ENCODE results near the gene RPS19BP1. TPM values are rescaled to one million over a fixed set of nuclear protein-coding genes. Genes with fewer than 3 reads are reported as not detected.

The RPS19BP1 gene, protein sequence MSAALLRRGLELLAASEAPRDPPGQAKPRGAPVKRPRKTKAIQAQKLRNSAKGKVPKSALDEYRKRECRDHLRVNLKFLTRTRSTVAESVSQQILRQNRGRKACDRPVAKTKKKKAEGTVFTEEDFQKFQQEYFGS
- 10 to 100 TPM; 47.6 to 64.2 TPM for total RNA-seq

DNA sequence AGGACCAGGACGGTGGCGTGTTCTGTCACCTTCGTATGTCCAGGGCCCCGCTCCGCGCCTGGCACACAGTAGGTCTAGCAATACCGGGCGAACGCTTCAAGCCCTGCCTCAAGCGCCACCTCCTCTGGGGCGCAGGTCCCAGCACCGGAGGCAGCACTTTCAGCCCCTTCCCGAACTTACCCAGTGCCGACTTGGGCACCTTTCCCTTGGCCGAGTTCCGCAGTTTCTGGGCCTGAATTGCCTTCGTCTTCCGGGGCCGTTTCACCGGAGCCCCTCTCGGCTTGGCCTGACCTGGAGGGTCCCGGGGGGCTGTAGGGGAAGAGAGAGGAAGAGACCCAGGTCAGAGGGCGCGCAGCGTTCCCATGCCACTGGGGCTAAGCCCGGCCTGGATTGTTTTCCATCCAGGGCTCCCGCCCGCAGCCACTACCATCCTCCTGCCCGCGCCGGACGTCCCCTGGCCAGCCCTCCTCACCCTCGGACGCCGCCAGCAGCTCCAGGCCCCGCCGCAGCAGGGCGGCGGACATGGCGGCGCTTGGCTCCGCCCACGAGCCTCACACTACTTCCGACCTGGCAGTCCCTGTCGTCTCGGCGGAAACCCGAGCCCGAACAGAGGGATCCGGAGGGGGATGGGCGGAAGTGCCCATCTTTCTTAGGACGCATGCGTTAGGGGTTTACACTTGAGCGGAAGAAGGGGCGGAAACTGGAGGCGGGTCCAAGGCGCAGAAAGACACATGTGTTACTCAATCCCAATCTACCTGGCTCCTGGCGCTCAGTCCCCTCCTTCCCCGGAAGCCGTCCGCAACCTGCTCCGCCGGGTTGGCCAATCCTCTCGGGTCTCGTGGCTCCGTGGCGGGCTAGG is at the start of gene RPS19BP1:
TSS of gene RPS19BP1 (minus strand) at position 534 of the 859 bp plus-strand sequence. CDS start at position 524, 10 bp downstream.
- Mint-ChIP-seq H3K36me3 (peaks cover 15 to 33% of the 10 kb centered on the region in 2 donors), H3K9me3 (no peaks in the 10 kb centered on the region), H3K27ac (peak within 1 kb of the TSS; percentile 97 to 98)
- ATAC-seq (peak; percentile 80 to 88), DNase-seq (ENCODE audit: low spot score in 2 of 2) (peak; percentile 99)

DNA sequence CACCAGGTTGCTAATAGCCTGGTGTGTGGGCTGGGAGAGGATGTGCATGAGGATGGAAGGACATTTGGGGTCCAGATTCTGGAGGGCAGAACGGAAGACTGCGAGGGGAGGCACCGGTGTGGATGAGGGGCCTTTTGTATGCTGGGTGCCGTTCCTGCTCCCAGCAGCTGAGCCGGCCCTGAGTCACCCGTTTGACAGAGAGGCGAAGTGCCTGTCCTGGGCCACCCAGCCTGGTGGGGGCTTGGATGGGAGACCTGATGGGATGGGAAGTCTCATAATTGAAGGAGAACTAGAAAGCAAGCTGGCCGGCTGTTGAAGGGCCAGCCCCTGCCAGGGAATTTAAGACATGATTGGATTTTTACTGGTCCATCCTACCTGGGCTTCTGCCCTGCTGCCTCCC is 48.8 kb upstream of the RPS19BP1 start:
- Mint-ChIP-seq H3K9me3 (peaks cover 6 to 11% of the 10 kb centered on the region in 2 donors), H3K27ac (no peak overlapping the region), H3K36me3 (no peaks in the 10 kb centered on the region)
- ATAC-seq (no peak), DNase-seq (ENCODE audit: low spot score in 2 of 2) (no peak)

DNA sequence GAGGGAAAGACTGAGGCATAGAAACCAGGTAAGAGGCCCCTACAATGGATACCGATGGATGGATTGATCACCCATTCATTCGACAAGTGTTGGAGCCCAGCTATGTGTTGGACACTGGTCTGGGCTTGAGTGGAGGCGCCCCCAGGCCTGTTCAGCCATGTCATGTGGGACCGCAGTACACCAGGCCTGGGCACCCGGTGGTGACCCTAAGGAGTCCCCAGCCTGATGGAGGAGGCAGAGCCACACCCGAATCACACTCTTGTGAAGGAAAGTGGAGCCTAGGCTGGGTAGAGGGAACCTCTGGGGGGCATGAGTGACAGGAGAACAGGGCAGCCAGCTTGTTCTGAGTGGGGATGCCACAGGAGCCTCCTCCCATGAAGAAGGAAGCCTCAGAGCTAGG is 48.2 kb upstream of the RPS19BP1 start:
- ATAC-seq, result no peak
- no peak for DNase-seq (ENCODE audit: low spot score in 2 of 2)
- H3K36me3 Mint-ChIP-seq, result no peaks in the 10 kb centered on the region
- H3K9me3 Mint-ChIP-seq, result peaks cover 6 to 11% of the 10 kb centered on the region in 2 donors
- no peak overlapping the region for H3K27ac Mint-ChIP-seq

DNA sequence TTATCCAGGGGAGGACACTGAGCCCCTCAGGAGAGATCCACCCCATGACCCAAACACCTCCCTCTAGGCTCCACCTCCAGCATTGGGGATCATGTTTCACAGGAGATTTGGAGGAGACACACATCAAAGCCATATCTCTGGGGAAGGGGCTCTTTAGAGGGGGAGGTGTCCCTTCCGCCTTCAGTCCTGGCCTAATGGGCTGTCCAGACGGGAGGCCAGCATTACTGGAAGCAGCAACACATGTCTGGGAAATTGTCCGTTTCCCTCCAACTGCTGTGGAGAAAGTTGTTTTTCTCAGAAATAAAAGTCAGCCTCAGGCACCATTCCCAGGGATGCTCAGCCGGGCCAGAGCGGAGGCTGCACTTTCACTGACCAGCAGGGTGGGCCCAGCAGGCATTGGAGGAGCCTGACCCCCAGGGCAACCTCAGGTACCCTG is 47.5 kb upstream of the RPS19BP1 start:
- DNase-seq (ENCODE audit: low spot score in 2 of 2) (no peak), ATAC-seq (no peak)
- H3K27ac Mint-ChIP-seq, result no peak overlapping the region
- peaks cover 6 to 11% of the 10 kb centered on the region in 2 donors for H3K9me3 Mint-ChIP-seq
- H3K36me3 Mint-ChIP-seq, result no peaks in the 10 kb centered on the region

DNA sequence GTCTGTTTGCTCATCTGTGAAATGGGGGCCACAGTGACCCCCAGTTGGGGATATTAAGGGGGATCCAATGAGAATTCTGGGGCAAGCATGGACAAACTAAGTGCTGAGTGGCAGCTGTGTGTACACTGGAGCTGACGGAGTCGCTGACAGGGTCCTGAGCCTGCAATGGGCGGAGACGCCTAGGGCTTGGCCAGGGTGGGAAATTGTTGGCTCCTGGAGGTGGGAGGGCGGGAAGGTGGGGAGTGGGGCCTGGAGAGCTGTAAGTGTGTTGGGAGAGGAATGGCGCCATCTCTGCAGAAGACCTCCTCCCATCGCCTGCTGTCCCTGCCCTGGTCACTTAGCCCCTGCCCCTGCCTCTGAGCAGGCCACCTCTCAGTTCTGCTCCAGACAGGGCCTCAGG is 45.4 kb upstream of the RPS19BP1 start:
- no peak for DNase-seq (ENCODE audit: low spot score in 2 of 2)
- no peaks in the 10 kb centered on the region for H3K36me3 Mint-ChIP-seq
- no peak for ATAC-seq
- H3K27ac Mint-ChIP-seq, result no peak overlapping the region
- H3K9me3 Mint-ChIP-seq, result peaks cover 0 to 2% of the 10 kb centered on the region in 2 donors

DNA sequence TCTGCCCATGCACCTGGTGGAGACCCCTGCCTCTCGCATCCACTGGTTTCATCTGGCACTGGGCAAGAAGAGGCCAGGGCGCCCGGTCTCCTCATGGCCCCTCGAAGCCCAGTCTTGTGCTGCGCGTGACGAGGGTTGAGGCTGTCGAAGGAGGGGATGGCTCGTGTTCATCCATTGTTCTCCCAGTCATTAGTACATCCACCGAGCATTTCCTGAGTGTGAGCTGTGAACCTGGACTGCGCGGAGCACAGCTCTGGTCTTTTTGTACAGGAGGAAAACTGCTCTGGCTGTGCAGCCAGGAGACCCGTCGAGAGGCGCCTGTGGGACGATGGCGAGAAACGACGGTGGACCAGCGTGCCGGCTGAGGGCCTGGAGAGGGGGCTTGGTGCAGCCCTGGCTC is 44.8 kb upstream of the RPS19BP1 start:
- Mint-ChIP-seq H3K36me3 (no peaks in the 10 kb centered on the region), H3K9me3 (no peaks in the 10 kb centered on the region), H3K27ac (no peak overlapping the region)
- DNase-seq (ENCODE audit: low spot score in 2 of 2), result no peak
- no peak for ATAC-seq

DNA sequence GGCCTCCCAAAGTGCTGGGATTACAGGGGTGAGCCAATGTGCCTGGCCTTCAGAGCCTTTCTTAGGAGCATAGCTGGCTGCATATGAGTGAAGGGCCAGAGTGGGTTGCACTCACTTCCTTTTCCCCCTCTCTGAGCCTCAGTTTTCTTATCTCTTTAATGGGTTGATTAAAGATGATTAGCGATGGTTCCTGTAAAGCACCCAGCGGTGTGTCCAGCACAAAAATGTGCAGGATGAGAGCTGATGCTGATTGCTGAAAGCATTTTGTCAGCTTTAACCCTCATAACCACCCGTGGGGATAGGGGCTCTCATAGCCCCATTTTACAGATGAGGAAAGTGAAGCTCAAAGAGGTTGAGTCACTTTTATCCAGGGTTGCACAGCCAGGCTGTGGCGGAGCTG is 43.5 kb upstream of the RPS19BP1 start:
- no peak for ATAC-seq
- no peak overlapping the region for H3K27ac Mint-ChIP-seq
- no peak for DNase-seq (ENCODE audit: low spot score in 2 of 2)
- H3K9me3 Mint-ChIP-seq, result no peaks in the 10 kb centered on the region
- H3K36me3 Mint-ChIP-seq, result no peaks in the 10 kb centered on the region

DNA sequence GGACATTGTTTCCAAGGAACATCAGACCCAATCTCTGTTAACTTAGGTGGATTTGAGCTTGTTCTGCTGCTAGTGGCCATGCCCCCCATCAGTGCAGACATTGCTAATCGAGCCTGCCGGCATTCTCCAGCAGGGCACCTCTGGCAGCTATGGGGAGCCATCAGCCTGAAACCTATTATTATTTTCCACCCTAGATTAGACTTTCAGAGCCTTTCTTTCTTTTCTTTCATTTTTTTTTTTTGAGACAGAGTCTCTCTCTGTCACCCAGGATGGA is 42.9 kb upstream of the RPS19BP1 start:
- Mint-ChIP-seq H3K36me3 (no peaks in the 10 kb centered on the region), H3K9me3 (no peaks in the 10 kb centered on the region), H3K27ac (no peak overlapping the region)
- ATAC-seq, result no peak
- no peak for DNase-seq (ENCODE audit: low spot score in 2 of 2)

DNA sequence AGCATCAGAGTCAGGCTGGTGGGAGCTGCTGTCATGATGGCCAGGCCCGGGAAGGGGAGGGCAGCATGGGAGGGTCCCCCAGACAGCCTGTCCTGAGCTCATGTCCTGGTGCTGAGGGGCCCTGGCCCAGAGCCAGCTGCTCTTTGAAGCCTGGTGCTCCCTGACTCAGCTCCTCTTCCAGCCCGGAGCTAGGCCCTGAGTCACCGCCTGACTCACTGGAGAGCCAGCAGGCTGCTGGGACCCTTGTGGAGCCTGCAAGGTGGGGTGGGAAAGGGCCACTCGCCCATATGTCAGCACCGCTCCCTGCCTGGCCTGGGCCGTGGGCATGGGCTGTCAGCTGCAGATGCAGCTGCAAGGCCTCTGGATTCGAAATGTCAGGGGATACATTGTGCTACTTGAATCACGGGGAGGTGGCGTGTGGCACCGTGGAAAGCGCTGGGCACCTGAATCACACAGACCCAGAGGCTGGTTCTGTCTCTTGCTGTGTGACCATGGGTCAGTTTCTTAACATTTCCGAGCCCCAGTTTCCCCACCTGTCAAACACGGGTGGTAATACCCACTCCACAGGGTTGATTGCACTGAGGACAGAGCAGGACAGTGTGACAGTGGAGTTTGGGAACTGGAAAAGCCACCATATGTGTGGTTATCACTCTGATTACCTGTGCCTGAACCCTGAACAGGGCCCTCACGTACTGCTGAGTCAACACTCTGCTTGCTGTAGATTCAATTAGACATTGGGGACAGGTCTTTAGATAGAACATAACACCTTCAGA is 42.4 kb upstream of the RPS19BP1 start:
- H3K9me3 Mint-ChIP-seq, result no peaks in the 10 kb centered on the region
- no peak overlapping the region for H3K27ac Mint-ChIP-seq
- ATAC-seq, result peak in 1 of 2 donors; percentile 34
- H3K36me3 Mint-ChIP-seq, result no peaks in the 10 kb centered on the region
- no peak for DNase-seq (ENCODE audit: low spot score in 2 of 2)

DNA sequence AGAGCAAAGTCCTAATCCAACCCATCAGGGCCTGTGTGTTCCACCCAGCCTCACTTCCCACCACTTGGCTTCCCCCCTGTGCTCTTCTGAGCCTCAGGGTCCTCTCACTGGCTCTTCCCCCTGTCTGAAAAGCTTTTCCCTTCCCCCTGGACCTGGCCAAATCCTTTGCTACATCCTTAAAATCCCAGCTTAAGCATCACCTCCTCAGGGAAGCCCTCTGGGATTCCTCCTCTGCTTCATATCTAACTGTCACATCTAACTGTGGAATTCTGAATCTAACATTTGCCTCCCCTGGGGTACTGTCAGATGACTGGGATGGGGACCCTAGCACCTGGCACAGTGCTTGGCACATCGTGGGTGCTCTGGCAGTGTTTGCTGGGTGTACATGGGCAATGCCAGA is 39.0 kb upstream of the RPS19BP1 start:
- no peak overlapping the region for H3K27ac Mint-ChIP-seq
- DNase-seq (ENCODE audit: low spot score in 2 of 2), result no peak
- H3K36me3 Mint-ChIP-seq, result no peaks in the 10 kb centered on the region
- ATAC-seq, result no peak
- H3K9me3 Mint-ChIP-seq, result no peaks in the 10 kb centered on the region

DNA sequence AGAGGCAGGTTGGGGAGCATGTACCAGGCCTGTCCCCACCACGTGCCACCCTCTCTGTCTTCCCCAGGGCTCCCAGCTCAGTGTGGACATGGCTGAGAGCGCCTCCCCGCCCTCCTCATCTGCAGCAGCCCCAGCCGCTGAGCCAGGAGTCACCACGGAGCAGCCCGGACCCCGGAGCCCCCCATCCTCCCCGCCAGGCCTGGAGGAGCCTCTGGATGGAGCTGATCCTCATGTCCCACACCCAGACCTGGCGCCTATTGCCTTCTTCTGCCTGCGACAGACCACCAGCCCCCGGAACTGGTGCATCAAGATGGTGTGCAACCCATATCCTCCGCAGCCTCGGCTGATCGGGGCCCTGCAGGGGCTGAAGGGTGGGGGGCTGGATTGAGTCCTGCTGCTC is 38.1 kb upstream of the RPS19BP1 start, which contains the start of gene CACNA1I:
TSS of gene CACNA1I (plus strand) at position 89 of the 400 bp plus-strand sequence. CDS start at position 89, 0 bp downstream.
- Mint-ChIP-seq H3K36me3 (no peaks in the 10 kb centered on the region), H3K27ac (no peak within 1 kb of the TSS), H3K9me3 (peaks cover 3 to 4% of the 10 kb centered on the region in 2 donors)
- ATAC-seq, result no peak
- no peak for DNase-seq (ENCODE audit: low spot score in 2 of 2)

DNA sequence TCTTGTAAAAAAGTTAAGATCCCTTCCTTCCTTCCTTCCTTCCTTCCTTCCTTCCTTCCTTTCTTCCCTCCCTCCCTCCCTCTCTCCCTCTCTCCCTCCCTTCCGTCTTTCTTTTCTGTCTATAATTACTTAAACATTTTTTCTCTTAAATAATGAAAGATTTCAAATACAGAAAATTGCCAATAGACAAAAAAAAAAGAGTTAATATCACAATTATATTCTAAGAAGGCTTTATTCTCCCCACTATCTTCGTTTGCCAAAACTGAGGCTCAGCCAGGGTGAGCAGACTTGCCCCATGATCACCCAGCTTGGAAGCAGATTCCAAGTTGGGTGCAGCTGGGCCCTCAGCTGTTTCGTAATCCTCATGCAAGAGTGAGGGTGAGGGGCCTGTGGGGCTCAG is 37.7 kb upstream of the RPS19BP1 start:
- ATAC-seq (no peak), DNase-seq (ENCODE audit: low spot score in 2 of 2) (no peak)
- H3K36me3 Mint-ChIP-seq, result no peaks in the 10 kb centered on the region
- no peak overlapping the region for H3K27ac Mint-ChIP-seq
- H3K9me3 Mint-ChIP-seq, result peaks cover 7 to 8% of the 10 kb centered on the region in 2 donors

DNA sequence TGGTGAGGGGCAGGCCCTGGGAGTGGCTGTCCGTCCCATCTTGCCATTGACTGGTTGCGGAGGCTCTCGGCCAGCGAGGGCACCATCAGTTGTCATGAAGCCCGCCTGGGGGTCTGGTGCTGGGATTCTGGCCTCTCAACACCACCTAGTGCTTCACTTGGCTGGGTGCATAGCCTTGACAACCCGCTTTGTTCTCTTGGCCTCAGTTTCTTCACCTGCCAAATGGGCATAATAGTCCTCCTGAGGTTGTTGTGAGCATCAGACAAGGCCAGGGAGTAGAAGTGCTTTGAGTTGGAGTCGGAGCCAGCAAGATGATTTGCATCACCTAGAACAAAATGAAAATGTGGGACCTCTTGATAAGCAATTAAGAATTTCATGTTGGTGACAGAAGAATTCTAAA is 36.5 kb upstream of the RPS19BP1 start:
- Mint-ChIP-seq H3K9me3 (peaks cover 8 to 9% of the 10 kb centered on the region in 2 donors), H3K36me3 (no peaks in the 10 kb centered on the region), H3K27ac (no peak overlapping the region)
- no peak for ATAC-seq
- DNase-seq (ENCODE audit: low spot score in 2 of 2), result no peak

DNA sequence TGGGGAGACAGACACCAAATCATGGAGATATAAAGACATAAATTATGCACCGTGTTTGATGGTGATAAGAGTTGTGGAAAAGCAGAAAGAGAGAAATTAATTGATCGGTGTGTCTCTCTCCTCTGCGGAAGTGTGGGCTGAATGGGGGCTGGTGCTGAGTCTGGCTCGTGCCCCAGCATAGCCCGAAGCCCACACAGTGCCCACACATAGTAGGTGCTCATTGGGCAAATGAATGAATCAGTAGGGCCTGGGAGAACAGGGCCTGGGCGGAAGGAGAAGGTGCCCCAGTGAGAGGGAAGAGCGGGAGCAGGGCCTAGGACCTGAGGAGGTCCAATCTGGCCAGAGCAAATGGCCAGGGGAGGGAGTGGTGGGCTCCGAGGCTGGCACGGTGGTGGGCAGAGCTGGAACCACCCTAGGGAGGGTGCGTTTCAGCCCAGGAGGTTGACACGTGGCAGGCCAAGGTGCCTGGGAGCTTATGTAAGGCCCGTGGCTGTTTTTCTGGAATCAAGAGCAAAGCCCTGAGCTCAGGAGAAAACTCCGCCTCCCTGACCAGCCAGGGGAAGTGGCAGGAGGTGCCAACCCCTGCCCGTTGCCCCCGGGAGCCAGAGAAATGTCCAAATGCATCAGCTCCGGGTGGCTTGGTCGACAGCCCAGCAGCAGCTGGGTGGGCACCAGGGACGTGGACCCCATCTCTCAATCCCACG is 35.9 kb upstream of the RPS19BP1 start:
- Mint-ChIP-seq H3K9me3 (peaks cover 8 to 9% of the 10 kb centered on the region in 2 donors), H3K36me3 (no peaks in the 10 kb centered on the region), H3K27ac (peak overlapping the region; percentile 64 to 69)
- ATAC-seq, result no peak
- no peak for DNase-seq (ENCODE audit: low spot score in 2 of 2)

DNA sequence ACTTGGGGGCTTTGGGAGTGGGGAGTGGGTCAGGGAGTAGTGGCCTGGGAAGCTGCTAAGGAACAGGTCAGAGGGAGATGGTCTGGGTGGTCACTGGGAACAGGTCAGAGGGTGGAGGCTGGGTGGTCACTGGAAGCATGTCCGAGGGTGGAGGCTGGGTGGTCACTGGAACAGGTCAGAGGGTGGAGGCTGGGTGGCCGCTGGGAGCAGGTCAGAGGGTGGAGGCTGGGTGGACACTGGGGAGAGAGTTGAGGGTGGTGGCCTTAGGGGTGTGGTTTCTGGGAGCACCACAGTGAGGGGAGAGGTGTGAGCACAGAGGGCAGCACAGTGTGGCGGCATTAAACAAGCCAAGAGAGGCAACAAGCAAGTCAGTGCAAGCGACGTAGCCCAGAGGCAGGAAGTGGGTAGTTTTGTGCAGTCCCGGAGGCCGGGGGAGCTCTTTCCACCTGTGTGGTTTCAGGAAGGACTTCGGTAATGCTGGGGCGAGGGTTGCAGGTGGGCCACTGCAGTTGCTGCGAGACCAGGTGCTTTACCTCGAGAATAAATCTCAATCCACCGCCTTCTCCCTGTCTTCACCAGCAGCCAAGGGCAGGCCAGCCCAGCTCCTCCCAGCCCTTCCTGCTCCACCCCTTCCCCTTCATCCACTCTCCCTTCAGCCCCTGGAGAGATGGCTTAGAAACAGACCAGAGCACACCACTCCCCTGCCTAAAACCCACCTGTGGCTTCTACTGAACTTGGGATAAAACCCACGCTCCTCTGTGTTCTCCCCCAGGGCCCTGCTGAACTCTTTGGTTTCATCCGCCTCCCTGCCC is 34.8 kb upstream of the RPS19BP1 start:
- peak; percentile 30 to 56 for DNase-seq (ENCODE audit: low spot score in 2 of 2)
- H3K36me3 Mint-ChIP-seq, result no peaks in the 10 kb centered on the region

DNA sequence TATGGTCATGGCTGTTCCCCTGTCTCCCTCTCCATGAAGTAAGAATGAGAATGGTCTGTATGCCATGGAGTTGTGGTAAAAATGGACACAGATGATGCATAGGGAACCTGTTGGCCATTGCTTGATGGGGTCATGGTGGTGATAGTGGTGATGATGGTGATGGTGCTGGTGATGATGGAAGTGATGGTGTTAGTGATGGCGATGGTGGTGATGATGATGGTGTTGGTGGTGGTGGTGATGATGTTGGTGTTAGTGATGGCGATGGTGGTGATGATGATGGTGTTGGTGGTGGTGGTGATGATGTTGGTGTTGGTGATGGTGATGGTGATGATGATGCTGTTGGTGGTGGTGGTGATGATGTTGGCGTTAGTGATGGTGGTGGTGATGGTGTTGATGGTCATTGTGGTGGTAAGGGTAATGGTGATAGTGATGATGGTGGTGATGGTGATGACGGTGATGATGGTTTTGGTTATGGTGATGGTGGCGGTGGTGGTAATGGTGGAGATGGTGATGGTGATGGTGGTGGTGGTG is 32.9 kb upstream of the RPS19BP1 start:
- ATAC-seq (no peak), DNase-seq (ENCODE audit: low spot score in 2 of 2) (no peak)
- H3K9me3 Mint-ChIP-seq, result peaks cover 8 to 9% of the 10 kb centered on the region in 2 donors
- H3K36me3 Mint-ChIP-seq, result no peaks in the 10 kb centered on the region
- H3K27ac Mint-ChIP-seq, result peak overlapping the region in 1 of 2 donors; percentile 1

More for the DNA sequence above, 34.8 kb upstream of the RPS19BP1 start:
- peak; percentile 79 to 89 for ATAC-seq
- peaks cover 8 to 9% of the 10 kb centered on the region in 2 donors for H3K9me3 Mint-ChIP-seq
- H3K27ac Mint-ChIP-seq, result peak overlapping the region; percentile 64 to 69
